Measurements from ENCODE around the gene OR2L13.

OR2L13 gene

DNA sequence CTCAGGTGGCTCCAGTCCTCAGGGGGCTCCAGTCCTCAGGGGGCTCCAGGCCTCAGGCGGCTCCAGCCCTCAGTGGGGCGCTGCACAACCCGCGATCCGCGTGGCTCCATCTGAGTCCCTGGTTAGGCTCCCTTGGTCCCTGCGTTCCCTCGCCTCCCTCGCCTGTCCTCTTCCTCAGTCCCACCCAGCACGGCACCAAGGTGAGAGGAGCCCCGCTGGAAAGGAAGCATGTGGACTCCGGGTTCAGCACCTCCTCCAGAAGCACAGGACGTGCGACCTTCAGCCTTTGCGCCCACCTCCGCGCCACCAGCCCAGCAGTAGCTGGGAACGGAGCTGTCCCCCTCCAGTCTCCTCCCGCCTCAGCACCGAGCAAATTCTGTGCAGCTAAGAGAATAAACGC lies 41.8 kb downstream of the OR2L13 start:
- DNase-seq: no peak
- ChIA-PET CTCF (no interaction called here), POLR2A (no interaction called here)
- no peak overlapping the region for H3K27ac ChIP-seq (ENCODE audit: insufficient read depth in 1 of 2, low read depth in 1 of 2, low read length in 2 of 2, poor library complexity in 1 of 2, severe bottlenecking in 2 of 2)
- no peaks in the 10 kb centered on the region for H3K27me3 ChIP-seq (replicated peaks in 2 of 5; ENCODE audit: control insufficient read depth in 4 of 5, insufficient read depth in 5 of 5, low read length in 4 of 5)
- 77% methylated on average over 21 of the region's 21 CpGs for WGBS (ENCODE audit: insufficient coverage)
- H3K9me3 ChIP-seq (ENCODE audit: control extremely low read depth in 1 of 5, control insufficient read depth in 4 of 5, insufficient read depth in 2 of 5, low read depth in 1 of 5, low read length in 4 of 5): no peaks in the 10 kb centered on the region
- no peaks in the 10 kb centered on the region for H3K36me3 ChIP-seq (ENCODE audit: control insufficient read depth in 4 of 4, insufficient read depth in 4 of 4, low read length in 3 of 4)
- no peak overlapping the region for H3K4me3 ChIP-seq (ENCODE audit: control insufficient read depth in 1 of 7, extremely low read depth in 1 of 7, insufficient read depth in 4 of 7, low read depth in 2 of 7, low read length in 6 of 7)
- H3K4me1 ChIP-seq (ENCODE audit: control extremely low read depth in 1 of 4, control insufficient read depth in 4 of 4, insufficient read depth in 4 of 4, low read length in 3 of 4): no peaks in the 10 kb centered on the region

DNA sequence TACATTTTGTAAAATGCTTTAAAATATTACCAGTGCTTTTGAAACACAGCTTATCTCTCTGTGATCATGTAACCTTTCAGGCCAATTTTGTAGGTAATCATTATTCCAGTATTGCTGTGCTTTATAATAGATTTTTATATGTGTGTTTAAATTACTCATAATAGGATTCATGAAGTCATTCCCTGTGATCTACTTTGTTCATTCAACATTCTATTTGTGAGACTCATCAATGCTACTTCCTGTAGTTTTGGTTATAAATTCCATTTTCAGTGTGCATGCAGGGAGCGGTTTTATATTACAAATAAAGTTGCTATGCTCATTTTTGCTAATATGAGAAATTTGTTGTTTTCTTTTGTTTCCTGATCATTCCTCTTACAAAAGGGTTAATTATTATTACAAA lies 45.9 kb downstream of the OR2L13 start:
- no CpG with 5 or more reads among the region's 1 CpG for WGBS (ENCODE audit: insufficient coverage)
- no peaks in the 10 kb centered on the region for H3K4me1 ChIP-seq (ENCODE audit: control extremely low read depth in 1 of 4, control insufficient read depth in 4 of 4, insufficient read depth in 4 of 4, low read length in 3 of 4)
- ChIA-PET CTCF (no interaction called here), POLR2A (no interaction called here)
- no peaks in the 10 kb centered on the region for H3K27me3 ChIP-seq (replicated peaks in 2 of 5; ENCODE audit: control insufficient read depth in 4 of 5, insufficient read depth in 5 of 5, low read length in 4 of 5)
- H3K36me3 ChIP-seq (ENCODE audit: control insufficient read depth in 4 of 4, insufficient read depth in 4 of 4, low read length in 3 of 4): no peaks in the 10 kb centered on the region
- H3K9me3 ChIP-seq (ENCODE audit: control extremely low read depth in 1 of 5, control insufficient read depth in 4 of 5, insufficient read depth in 2 of 5, low read depth in 1 of 5, low read length in 4 of 5): no peaks in the 10 kb centered on the region
- no peak overlapping the region for H3K4me3 ChIP-seq (ENCODE audit: control insufficient read depth in 1 of 7, extremely low read depth in 1 of 7, insufficient read depth in 4 of 7, low read depth in 2 of 7, low read length in 6 of 7)
- no peak overlapping the region for H3K27ac ChIP-seq (ENCODE audit: insufficient read depth in 1 of 2, low read depth in 1 of 2, low read length in 2 of 2, poor library complexity in 1 of 2, severe bottlenecking in 2 of 2)
- DNase-seq: no peak

- H3K4me1 ChIP-seq (ENCODE audit: control extremely low read depth in 1 of 4, control insufficient read depth in 4 of 4, insufficient read depth in 4 of 4, low read length in 3 of 4): no peaks in the 10 kb centered on the region
- H3K4me3 ChIP-seq (ENCODE audit: control insufficient read depth in 1 of 7, extremely low read depth in 1 of 7, insufficient read depth in 4 of 7, low read depth in 2 of 7, low read length in 6 of 7): no peak overlapping the region
- H3K36me3 ChIP-seq (ENCODE audit: control insufficient read depth in 4 of 4, insufficient read depth in 4 of 4, low read length in 3 of 4): no peaks in the 10 kb centered on the region
- POLR2A ChIA-PET: no interaction called here
- CTCF ChIA-PET: no interaction called here
- DNase-seq: no peak
- H3K27me3 ChIP-seq (replicated peaks in 2 of 5; ENCODE audit: control insufficient read depth in 4 of 5, insufficient read depth in 5 of 5, low read length in 4 of 5): no peaks in the 10 kb centered on the region
- H3K9me3 ChIP-seq (ENCODE audit: control extremely low read depth in 1 of 5, control insufficient read depth in 4 of 5, insufficient read depth in 2 of 5, low read depth in 1 of 5, low read length in 4 of 5): peaks cover 0 to 3% (median 0%) of the 10 kb centered on the region in 5 experiments
- no peak overlapping the region for H3K27ac ChIP-seq (ENCODE audit: insufficient read depth in 1 of 2, low read depth in 1 of 2, low read length in 2 of 2, poor library complexity in 1 of 2, severe bottlenecking in 2 of 2)
- WGBS (ENCODE audit: insufficient coverage): no CpG with 5 or more reads among the region's 1 CpG
These were observed 48.3 kb downstream of the OR2L13 start for GRCh38 chr1:248143311-248143710.

GRCh38 chr1:248144513-248145198 lies 49.7 kb downstream of the OR2L13 start, which contains the start of gene OR2M5:
TSS of gene OR2M5 (plus strand) at chr1:248145148. CDS start at chr1:248145148, 0 bp downstream.
- CTCF ChIA-PET: no interaction called here
- no CpG with 5 or more reads among the region's 3 CpGs for WGBS (ENCODE audit: insufficient coverage)

More at GRCh38 chr1:248144513-248145198, 49.7 kb downstream of the OR2L13 start, which contains the start of gene OR2M5:
- POLR2A ChIA-PET: no interaction called here
- Histone ChIP-seq H3K36me3 (ENCODE audit: control insufficient read depth in 4 of 4, insufficient read depth in 4 of 4, low read length in 3 of 4) (no peaks in the 10 kb centered on the region), H3K4me3 (ENCODE audit: control insufficient read depth in 1 of 7, extremely low read depth in 1 of 7, insufficient read depth in 4 of 7, low read depth in 2 of 7, low read length in 6 of 7) (no peak within 1 kb of the TSS), H3K9me3 (ENCODE audit: control extremely low read depth in 1 of 5, control insufficient read depth in 4 of 5, insufficient read depth in 2 of 5, low read depth in 1 of 5, low read length in 4 of 5) (peaks cover 0 to 3% (median 0%) of the 10 kb centered on the region in 5 experiments), H3K4me1 (ENCODE audit: control extremely low read depth in 1 of 4, control insufficient read depth in 4 of 4, insufficient read depth in 4 of 4, low read length in 3 of 4) (no peaks in the 10 kb centered on the region), H3K27me3 (replicated peaks in 2 of 5; ENCODE audit: control insufficient read depth in 4 of 5, insufficient read depth in 5 of 5, low read length in 4 of 5) (no peaks in the 10 kb centered on the region), H3K27ac (ENCODE audit: insufficient read depth in 1 of 2, low read depth in 1 of 2, low read length in 2 of 2, poor library complexity in 1 of 2, severe bottlenecking in 2 of 2) (no peak within 1 kb of the TSS)
- DNase-seq: no peak
